Endodermal cell (in vitro differentiated cells): Measurements from ENCODE around the gene KIF15. TPM values are rescaled to one million over a fixed set of nuclear protein-coding genes. Genes with fewer than 3 reads are reported as not detected.

Experiments
- DNase-seq: peaks from one replicate; pipeline ENCODE4 v3.0.0-alpha.2; 2017
- H3K27ac ChIP-seq: 2 replicates; pipeline ENCODE4 v1.5.1; 2013; ENCODE audit warnings: mild to moderate bottlenecking, low read depth, low read length, moderate library complexity
- H3K27me3 ChIP-seq: 2 replicates; pipeline ENCODE4 v1.6.1; 2013; ENCODE audit warnings: mild to moderate bottlenecking, low read length, moderate library complexity; ENCODE audit not compliant: insufficient read depth, control insufficient read depth, poor library complexity, severe bottlenecking
- H3K36me3 ChIP-seq: 2 replicates; pipeline ENCODE4 v1.7.0; 2013; ENCODE audit warnings: mild to moderate bottlenecking, low read length, moderate library complexity; ENCODE audit not compliant: control insufficient read depth, insufficient read depth
- H3K4me1 ChIP-seq: one replicate; pipeline ENCODE4 v1.7.0; 2013; ENCODE audit warnings: low read length; ENCODE audit not compliant: control insufficient read depth, insufficient read depth
- H3K4me3 ChIP-seq: 2 replicates; pipeline ENCODE4 v1.5.1; 2013; ENCODE audit warnings: mild to moderate bottlenecking, low read length, moderate library complexity
- H3K9ac ChIP-seq: 2 replicates; pipeline ENCODE4 v1.6.1; 2013; ENCODE audit warnings: mild to moderate bottlenecking, low read length, moderate library complexity; ENCODE audit not compliant: poor library complexity, severe bottlenecking; ENCODE audit errors: extremely low read depth
- H3K9me3 ChIP-seq: 2 replicates; pipeline ENCODE4 v1.6.1; 2013; ENCODE audit warnings: mild to moderate bottlenecking, low read length, moderate library complexity; ENCODE audit not compliant: control insufficient read depth
- H3K27ac Mint-ChIP-seq: 2 replicates; pipeline ENCODE4 v1.8.0; 2020; ENCODE audit warnings: mixed read lengths
- H3K27me3 Mint-ChIP-seq: 2 replicates; pipeline ENCODE4 v1.8.0; 2021; ENCODE audit warnings: mild to moderate bottlenecking, mixed read lengths; ENCODE audit not compliant: insufficient read depth
- H3K36me3 Mint-ChIP-seq: 2 replicates; pipeline ENCODE4 v1.8.0; 2020; ENCODE audit warnings: low read depth, mixed read lengths
- H3K4me1 Mint-ChIP-seq: 2 replicates; pipeline ENCODE4 v1.8.0; 2020; ENCODE audit warnings: mixed read lengths
- H3K4me3 Mint-ChIP-seq: 2 replicates; pipeline ENCODE4 v1.8.0; 2020; ENCODE audit warnings: mild to moderate bottlenecking, moderate library complexity, mixed read lengths
- H3K9me3 Mint-ChIP-seq: 2 replicates; pipeline ENCODE4 v1.8.0; 2020; ENCODE audit warnings: mild to moderate bottlenecking, mixed read lengths
- WGBS, 2 experiments: methylation state at CpG; one replicate each; pipeline versions ENCODE4 v1.1.5 to v1.1.7; 2013; ENCODE audit warnings: missing lambda C conversion rate in 2 of 2, mixed read lengths in 1 of 2; ENCODE audit not compliant: insufficient coverage in 1 of 2, insufficient read length in 1 of 2; 5-methylcytosine and 5-hydroxymethylcytosine counted together
- total RNA-seq, 2 donors: library from RNA; stranded (reverse); fragmentation: NEBNext Ultra II Directional in 1 of 2; extraction: Animal tissue kit (Norgen Biotek cat#: 25700) in 1 of 2; gene quantifications; 2 replicates in 1 of 2; 3 replicates in 1 of 2; pipeline ENCODE4 v1.2.1, GENCODE V29; 2021
- TF ChIP-seq, protein P1 (sequence below): fragments of 200-600 bp; sonication (generic); conservative IDR thresholded peaks from 2 replicates; pipeline ENCODE4 v1.5.0; 2021; ENCODE audit warnings: antibody characterized with exemption, mild to moderate bottlenecking

The KIF15 gene
- total RNA-seq, 2 donors from 2014 or later: 16.2 to 20.4 TPM

DNA sequence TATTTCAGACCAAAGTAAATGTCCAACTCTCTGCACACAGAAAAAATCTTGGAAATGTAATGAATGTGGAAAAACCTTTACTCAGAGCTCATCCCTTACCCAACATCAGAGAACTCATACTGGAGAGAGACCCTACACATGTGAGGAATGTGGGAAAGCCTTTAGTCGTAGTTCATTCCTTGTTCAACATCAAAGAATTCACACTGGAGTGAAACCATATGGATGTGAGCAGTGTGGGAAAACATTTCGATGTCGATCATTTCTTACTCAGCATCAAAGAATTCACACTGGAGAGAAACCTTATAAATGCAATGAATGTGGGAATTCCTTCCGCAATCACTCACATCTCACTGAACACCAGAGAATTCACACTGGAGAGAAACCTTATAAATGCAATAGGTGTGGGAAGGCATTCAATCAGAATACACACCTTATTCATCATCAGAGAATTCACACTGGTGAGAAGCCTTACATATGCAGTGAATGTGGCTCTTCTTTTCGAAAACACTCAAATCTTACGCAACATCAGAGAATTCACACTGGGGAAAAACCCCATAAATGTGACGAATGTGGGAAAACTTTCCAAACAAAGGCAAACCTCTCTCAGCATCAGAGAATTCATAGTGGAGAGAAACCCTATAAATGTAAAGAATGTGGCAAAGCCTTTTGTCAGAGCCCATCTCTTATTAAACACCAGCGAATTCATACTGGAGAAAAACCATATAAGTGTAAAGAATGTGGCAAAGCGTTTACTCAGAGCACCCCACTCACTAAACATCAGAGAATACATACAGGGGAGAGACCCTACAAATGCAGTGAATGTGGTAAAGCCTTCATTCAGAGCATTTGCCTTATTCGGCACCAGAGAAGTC lies 40.1 kb upstream of the KIF15 start:
- no peak for DNase-seq
- H3K4me1 Mint-ChIP-seq: no peaks in the 10 kb centered on the region
- Histone ChIP-seq H3K9me3 (peaks cover 96% of the 10 kb centered on the region), H3K36me3 (peaks cover 64% of the 10 kb centered on the region), H3K27me3 (no peaks in the 10 kb centered on the region), H3K9ac (no peak overlapping the region), H3K4me1 (no peaks in the 10 kb centered on the region), H3K4me3 (peak overlapping the region; percentile 73), H3K27ac (no peak overlapping the region)
- H3K9me3 Mint-ChIP-seq: peaks cover 86% of the 10 kb centered on the region
- H3K4me3 Mint-ChIP-seq: no peak overlapping the region
- peaks cover 7% of the 10 kb centered on the region for H3K27me3 Mint-ChIP-seq
- no peak overlapping the region for H3K27ac Mint-ChIP-seq
- WGBS, 2 experiments: 90 to 97% methylated on average over 4 to 10 of the region's 10 CpGs
- TF ChIP-seq, protein P1, sequence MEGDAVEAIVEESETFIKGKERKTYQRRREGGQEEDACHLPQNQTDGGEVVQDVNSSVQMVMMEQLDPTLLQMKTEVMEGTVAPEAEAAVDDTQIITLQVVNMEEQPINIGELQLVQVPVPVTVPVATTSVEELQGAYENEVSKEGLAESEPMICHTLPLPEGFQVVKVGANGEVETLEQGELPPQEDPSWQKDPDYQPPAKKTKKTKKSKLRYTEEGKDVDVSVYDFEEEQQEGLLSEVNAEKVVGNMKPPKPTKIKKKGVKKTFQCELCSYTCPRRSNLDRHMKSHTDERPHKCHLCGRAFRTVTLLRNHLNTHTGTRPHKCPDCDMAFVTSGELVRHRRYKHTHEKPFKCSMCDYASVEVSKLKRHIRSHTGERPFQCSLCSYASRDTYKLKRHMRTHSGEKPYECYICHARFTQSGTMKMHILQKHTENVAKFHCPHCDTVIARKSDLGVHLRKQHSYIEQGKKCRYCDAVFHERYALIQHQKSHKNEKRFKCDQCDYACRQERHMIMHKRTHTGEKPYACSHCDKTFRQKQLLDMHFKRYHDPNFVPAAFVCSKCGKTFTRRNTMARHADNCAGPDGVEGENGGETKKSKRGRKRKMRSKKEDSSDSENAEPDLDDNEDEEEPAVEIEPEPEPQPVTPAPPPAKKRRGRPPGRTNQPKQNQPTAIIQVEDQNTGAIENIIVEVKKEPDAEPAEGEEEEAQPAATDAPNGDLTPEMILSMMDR: no peak
- H3K36me3 Mint-ChIP-seq: peaks cover 5% of the 10 kb centered on the region

DNA sequence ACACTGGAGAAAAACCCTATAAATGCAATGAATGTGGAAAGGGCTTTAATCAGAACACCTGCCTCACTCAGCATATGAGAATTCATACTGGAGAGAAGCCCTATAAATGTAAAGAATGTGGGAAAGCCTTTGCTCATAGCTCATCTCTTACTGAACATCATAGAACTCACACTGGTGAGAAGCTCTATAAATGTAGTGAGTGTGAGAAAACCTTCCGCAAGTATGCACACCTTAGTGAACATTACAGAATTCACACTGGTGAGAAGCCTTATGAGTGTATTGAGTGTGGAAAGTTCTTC lies 39.5 kb upstream of the KIF15 start:
- Histone ChIP-seq H3K27me3 (no peaks in the 10 kb centered on the region), H3K9ac (no peak overlapping the region), H3K4me1 (no peaks in the 10 kb centered on the region), H3K4me3 (peak overlapping the region; percentile 73), H3K27ac (no peak overlapping the region), H3K9me3 (peaks cover 96% of the 10 kb centered on the region), H3K36me3 (peaks cover 59% of the 10 kb centered on the region)
- peaks cover 5% of the 10 kb centered on the region for H3K36me3 Mint-ChIP-seq
- no peak overlapping the region for H3K27ac Mint-ChIP-seq
- peaks cover 8% of the 10 kb centered on the region for H3K27me3 Mint-ChIP-seq
- peaks cover 84% of the 10 kb centered on the region for H3K9me3 Mint-ChIP-seq
- H3K4me1 Mint-ChIP-seq: no peaks in the 10 kb centered on the region
- no peak for DNase-seq
- 100% methylated on average over 1 of the region's 1 CpG for WGBS, 2 experiments
- no peak overlapping the region for H3K4me3 Mint-ChIP-seq
- TF ChIP-seq, protein P1: no peak

GRCh38 chr3:44729384-44729910 lies 32.1 kb upstream of the KIF15 start, which contains the start of gene ZNF501:
TSS of gene ZNF501 (plus strand) at chr3:44729635. CDS start at chr3:44734422, 4,787 bp downstream.
- Histone ChIP-seq H3K27ac (no peak within 1 kb of the TSS), H3K4me1 (no peaks in the 10 kb centered on the region), H3K4me3 (peak within 1 kb of the TSS; percentile 88), H3K27me3 (no peaks in the 10 kb centered on the region), H3K9ac (peak within 1 kb of the TSS; percentile 69), H3K9me3 (peaks cover 92% of the 10 kb centered on the region), H3K36me3 (peaks cover 40% of the 10 kb centered on the region)
- TF ChIP-seq, protein P1: no peak
- peak within 1 kb of the TSS; percentile 77 for H3K4me3 Mint-ChIP-seq
- H3K4me1 Mint-ChIP-seq: no peaks in the 10 kb centered on the region
- H3K9me3 Mint-ChIP-seq: peaks cover 88% of the 10 kb centered on the region
- H3K36me3 Mint-ChIP-seq: peaks cover 48% of the 10 kb centered on the region
- peak within 1 kb of the TSS; percentile 84 for H3K27ac Mint-ChIP-seq
- WGBS, 2 experiments: 4 to 9% methylated on average over 18 to 46 of the region's 46 CpGs
- peaks cover 8% of the 10 kb centered on the region for H3K27me3 Mint-ChIP-seq
- DNase-seq: peak; percentile 96
